Measurements from ENCODE around the gene C3.

DNA sequence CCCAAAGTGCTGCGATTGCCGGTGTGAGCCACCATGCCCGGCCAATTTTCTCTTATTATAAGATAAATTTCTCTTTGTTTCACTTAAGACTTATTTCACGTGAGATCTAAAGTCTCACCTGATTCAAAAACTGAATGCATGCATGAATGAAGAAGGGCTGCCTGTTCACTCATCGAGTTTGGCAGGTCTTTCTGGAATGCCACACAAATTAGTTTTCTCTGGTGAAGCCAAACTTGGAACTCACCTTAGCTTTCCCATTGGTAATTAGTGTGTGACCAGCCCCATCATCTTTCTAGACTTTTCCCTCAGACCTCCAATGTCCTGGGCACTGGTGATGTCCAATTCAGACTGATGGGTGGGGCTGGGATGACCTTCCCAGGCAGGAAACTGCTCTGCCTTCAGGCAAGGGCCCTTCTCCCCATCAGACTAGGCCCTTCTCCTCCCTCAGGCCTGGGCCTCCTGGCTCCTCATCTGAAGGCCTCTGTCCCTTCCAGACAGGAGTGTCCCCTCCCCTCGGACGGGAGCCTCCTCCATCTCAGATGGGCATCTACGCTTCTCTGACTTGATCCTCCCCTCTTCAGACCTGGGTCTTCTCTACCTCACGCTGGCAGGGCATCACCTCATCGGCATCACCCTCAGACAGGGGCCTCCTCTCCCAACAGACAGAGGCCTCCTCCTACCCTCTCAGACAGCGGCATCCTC is 14.4 kb downstream of the C3 start:
- no peak for TF ChIP-seq POLR2A (IDR thresholded peaks at IDR 0.05)
- TF ChIP-seq, protein P1, sequence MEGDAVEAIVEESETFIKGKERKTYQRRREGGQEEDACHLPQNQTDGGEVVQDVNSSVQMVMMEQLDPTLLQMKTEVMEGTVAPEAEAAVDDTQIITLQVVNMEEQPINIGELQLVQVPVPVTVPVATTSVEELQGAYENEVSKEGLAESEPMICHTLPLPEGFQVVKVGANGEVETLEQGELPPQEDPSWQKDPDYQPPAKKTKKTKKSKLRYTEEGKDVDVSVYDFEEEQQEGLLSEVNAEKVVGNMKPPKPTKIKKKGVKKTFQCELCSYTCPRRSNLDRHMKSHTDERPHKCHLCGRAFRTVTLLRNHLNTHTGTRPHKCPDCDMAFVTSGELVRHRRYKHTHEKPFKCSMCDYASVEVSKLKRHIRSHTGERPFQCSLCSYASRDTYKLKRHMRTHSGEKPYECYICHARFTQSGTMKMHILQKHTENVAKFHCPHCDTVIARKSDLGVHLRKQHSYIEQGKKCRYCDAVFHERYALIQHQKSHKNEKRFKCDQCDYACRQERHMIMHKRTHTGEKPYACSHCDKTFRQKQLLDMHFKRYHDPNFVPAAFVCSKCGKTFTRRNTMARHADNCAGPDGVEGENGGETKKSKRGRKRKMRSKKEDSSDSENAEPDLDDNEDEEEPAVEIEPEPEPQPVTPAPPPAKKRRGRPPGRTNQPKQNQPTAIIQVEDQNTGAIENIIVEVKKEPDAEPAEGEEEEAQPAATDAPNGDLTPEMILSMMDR (IDR thresholded peaks at IDR 0.05) = no peak

All from Peyer's patch (tissue), 4 donors.